Measurements from ENCODE around the gene METAP1D.
"Not testable (repeated sequence)": the region's sequence is repeated elsewhere in the genome, so short reads cannot be mapped to it uniquely, and the experiment has no call there.

METAP1D gene

GRCh38 chr2:172105471-172106107 lies 105.8 kb downstream of the METAP1D start:
- peak; percentile 51 for DNase-seq

- DNase-seq = peak; percentile 74
These were observed 106.6 kb downstream of the METAP1D start for GRCh38 chr2:172106108-172106961.

GRCh38 chr2:172107690-172108586 lies 108.2 kb downstream of the METAP1D start:
- DNase-seq = peak; percentile 61

- no peak for DNase-seq
These were observed 108.8 kb downstream of the METAP1D start for GRCh38 chr2:172108587-172108930.

GRCh38 chr2:172109256-172109987 lies 109.7 kb downstream of the METAP1D start:
- no peak for DNase-seq

GRCh38 chr2:172109988-172110811 lies 110.4 kb downstream of the METAP1D start:
- DNase-seq = peak; percentile 52

GRCh38 chr2:172113617-172114016 lies 113.9 kb downstream of the METAP1D start:
- no peak for DNase-seq

- DNase-seq = not testable (repeated sequence)
These were observed 114.4 kb downstream of the METAP1D start for GRCh38 chr2:172114176-172114575.

- DNase-seq = no peak
These were observed 114.8 kb downstream of the METAP1D start for GRCh38 chr2:172114579-172114978.

GRCh38 chr2:172116107-172116506 lies 116.4 kb downstream of the METAP1D start:
- no peak for DNase-seq

GRCh38 chr2:172119089-172119488 lies 119.3 kb downstream of the METAP1D start:
- no peak for DNase-seq

GRCh38 chr2:172120118-172120517 lies 120.4 kb downstream of the METAP1D start:
- DNase-seq = no peak

GRCh38 chr2:172128484-172128883 lies 128.7 kb downstream of the METAP1D start:
- no peak for DNase-seq

- DNase-seq = no peak
These were observed 129.7 kb downstream of the METAP1D start for GRCh38 chr2:172129404-172129803.

Measured in activated CD8-positive, alpha-beta memory T cell treated with anti-CD3 and anti-CD28 coated beads, Interleukin-2, amount 50 U/mL, for 48 hours (primary cell).